Activated CD4-positive, alpha-beta memory T cell treated with anti-CD3 and anti-CD28 coated beads, Interleukin-2, amount 10 ng/mL, durations not matched to agents 7 days and 5 days (primary cell): ENCODE data around the gene DNAJC30. TPM values are rescaled to one million over a fixed set of nuclear protein-coding genes. Genes with fewer than 3 reads are reported as not detected.

Experiments used
- CTCF ChIA-PET: fragments of 350-600 bp; sonication (Branson Sonifier 250); formaldehyde crosslinking; loops from one replicate; lab custom pipeline; 2021; ENCODE audit warnings: antibody characterized with exemption, inconsistent platforms; lab: Charles Lee
- POLR2A ChIA-PET: fragments of 350-600 bp; sonication (Branson Sonifier 250); formaldehyde crosslinking; loops from one replicate; lab custom pipeline; 2021; ENCODE audit warnings: antibody characterized with exemption; lab: Charles Lee
- DNase-seq: peaks from one replicate; pipeline ENCODE4 v3.0.0-alpha.2; 2020
- H3K27ac Mint-ChIP-seq: one replicate; pipeline ENCODE4 v1.8.0; 2021; ENCODE audit warnings: mild to moderate bottlenecking, mixed read lengths
- H3K27me3 Mint-ChIP-seq: one replicate; pipeline ENCODE4 v1.8.0; 2021; ENCODE audit warnings: mixed read lengths
- H3K36me3 Mint-ChIP-seq: one replicate; pipeline ENCODE4 v1.8.0; 2021; ENCODE audit warnings: low read depth, mixed read lengths
- H3K4me1 Mint-ChIP-seq: one replicate; pipeline ENCODE4 v1.8.0; 2021; ENCODE audit warnings: mixed read lengths
- H3K4me3 Mint-ChIP-seq: one replicate; pipeline ENCODE4 v1.8.0; 2021; ENCODE audit warnings: mild to moderate bottlenecking, mixed read lengths
- H3K9me3 Mint-ChIP-seq: one replicate; pipeline ENCODE4 v1.8.0; 2021; ENCODE audit warnings: mixed read lengths
- total RNA-seq, 2 experiments: library from RNA; stranded (reverse); gene quantifications; one replicate each; pipeline ENCODE4 v1.2.3, GENCODE V29; 2021

DNAJC30 gene
- total RNA-seq, 2 experiments from 2014 or later: 5.9 to 6.4 TPM

GRCh38 chr7:73706126-73707044 is 23.1 kb upstream of the DNAJC30 start:
- ChIA-PET CTCF (interaction anchor here (0.8 to 1.1 kb wide), 2 partner anchors 77 to 99 kb away, joined by 3 read pairs; no protein-coding TSS in a partner anchor), POLR2A (interaction anchor here (1.1 to 2.4 kb wide), 4 partner anchors 9 to 23 kb away, joined by 3 to 7 read pairs (median 3); partner anchors contain the start of genes BUD23 and DNAJC30)
- Mint-ChIP-seq H3K9me3 (no peaks in the 10 kb centered on the region), H3K27ac (no peak overlapping the region), H3K4me3 (no peak overlapping the region), H3K27me3 (no peaks in the 10 kb centered on the region), H3K36me3 (peaks cover 15% of the 10 kb centered on the region), H3K4me1 (peaks cover 12% of the 10 kb centered on the region)
- no peak for DNase-seq

- no peak for DNase-seq
- H3K9me3 Mint-ChIP-seq: no peaks in the 10 kb centered on the region
- ChIA-PET POLR2A (interaction anchor here (1.0 to 2.4 kb wide), 5 partner anchors 9 to 22 kb away, joined by 3 to 7 read pairs (median 3); partner anchors contain the start of genes BUD23 and DNAJC30), CTCF (interaction anchor here (0.8 to 1.2 kb wide), 2 partner anchors 29 to 98 kb away, joined by 3 read pairs; no protein-coding TSS in a partner anchor)
- peaks cover 12% of the 10 kb centered on the region for H3K4me1 Mint-ChIP-seq
- peaks cover 15% of the 10 kb centered on the region for H3K36me3 Mint-ChIP-seq
- H3K27me3 Mint-ChIP-seq: no peaks in the 10 kb centered on the region
- H3K27ac Mint-ChIP-seq: no peak overlapping the region
- no peak overlapping the region for H3K4me3 Mint-ChIP-seq
Measured at GRCh38 chr7:73705551-73705920, 22.3 kb upstream of the DNAJC30 start.

- H3K27ac Mint-ChIP-seq: no peak overlapping the region
- H3K36me3 Mint-ChIP-seq: peaks cover 15% of the 10 kb centered on the region
- POLR2A ChIA-PET: interaction anchor here (1.0 to 2.4 kb wide), 5 partner anchors 8 to 21 kb away, joined by 3 to 7 read pairs (median 3); partner anchors contain the start of genes BUD23 and DNAJC30
- H3K4me1 Mint-ChIP-seq: peaks cover 12% of the 10 kb centered on the region
- CTCF ChIA-PET: interaction anchor here (1.2 kb wide), 1 partner anchor 29 kb away, joined by 3 read pairs; no protein-coding TSS in a partner anchor
- no peaks in the 10 kb centered on the region for H3K27me3 Mint-ChIP-seq
- H3K4me3 Mint-ChIP-seq: no peak overlapping the region
- H3K9me3 Mint-ChIP-seq: no peaks in the 10 kb centered on the region
- DNase-seq: no peak
Measured at GRCh38 chr7:73704640-73705550, 21.6 kb upstream of the DNAJC30 start.

DNA sequence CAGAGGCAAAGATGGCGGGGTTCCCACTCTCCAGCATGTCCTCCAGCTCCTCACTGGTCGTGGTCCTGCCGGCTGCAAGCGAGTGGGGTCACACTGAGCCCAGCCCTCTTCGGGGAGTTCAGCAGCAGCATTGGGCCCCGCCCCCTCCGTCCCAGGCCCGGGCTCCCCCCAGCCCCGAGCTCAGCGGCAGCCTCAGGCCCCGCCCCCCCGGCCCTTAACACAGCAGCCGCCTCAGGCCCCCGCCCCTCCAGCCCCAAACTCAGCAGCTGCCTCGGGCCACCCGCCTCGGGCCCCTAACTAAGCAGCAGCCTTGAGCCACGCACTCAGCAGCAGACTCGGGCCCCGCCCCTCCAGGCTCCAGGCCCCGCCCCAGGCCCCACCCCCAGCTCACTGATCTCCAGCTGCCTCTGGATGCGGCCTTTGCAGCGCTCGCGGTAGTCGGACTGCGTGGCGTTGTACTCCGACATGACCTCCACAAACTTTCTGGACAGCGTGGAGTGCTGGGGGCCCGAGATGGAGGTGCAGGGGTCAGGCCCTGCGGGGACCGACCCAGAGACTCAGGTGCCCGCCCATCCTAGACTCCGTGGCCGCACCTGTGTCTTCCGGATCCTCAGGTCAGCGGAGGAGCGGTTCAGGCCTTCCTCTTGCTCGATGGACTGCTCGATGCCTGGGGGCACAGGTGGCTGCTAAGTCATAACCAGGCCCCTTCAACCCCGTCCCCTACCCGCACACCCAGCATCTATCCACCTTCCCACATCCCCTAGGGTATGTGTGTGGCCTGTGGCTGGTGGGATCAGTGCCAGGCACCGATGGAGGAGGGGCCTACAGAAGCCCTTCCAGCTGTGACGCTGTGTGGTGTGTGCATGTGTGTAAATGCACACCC is 20.7 kb upstream of the DNAJC30 start:
- no peak overlapping the region for H3K4me3 Mint-ChIP-seq
- peaks cover 12% of the 10 kb centered on the region for H3K4me1 Mint-ChIP-seq
- no peak overlapping the region for H3K27ac Mint-ChIP-seq
- ChIA-PET CTCF (no interaction called here), POLR2A (interaction anchor here (1.1 kb wide), 1 partner anchor 21 kb away, joined by 3 read pairs; the partner anchor contains the start of genes BUD23 and DNAJC30)
- no peaks in the 10 kb centered on the region for H3K9me3 Mint-ChIP-seq
- no peaks in the 10 kb centered on the region for H3K27me3 Mint-ChIP-seq
- no peak for DNase-seq
- H3K36me3 Mint-ChIP-seq: peaks cover 19% of the 10 kb centered on the region

GRCh38 chr7:73703225-73703624 is 20.0 kb upstream of the DNAJC30 start:
- CTCF ChIA-PET: no interaction called here

DNA sequence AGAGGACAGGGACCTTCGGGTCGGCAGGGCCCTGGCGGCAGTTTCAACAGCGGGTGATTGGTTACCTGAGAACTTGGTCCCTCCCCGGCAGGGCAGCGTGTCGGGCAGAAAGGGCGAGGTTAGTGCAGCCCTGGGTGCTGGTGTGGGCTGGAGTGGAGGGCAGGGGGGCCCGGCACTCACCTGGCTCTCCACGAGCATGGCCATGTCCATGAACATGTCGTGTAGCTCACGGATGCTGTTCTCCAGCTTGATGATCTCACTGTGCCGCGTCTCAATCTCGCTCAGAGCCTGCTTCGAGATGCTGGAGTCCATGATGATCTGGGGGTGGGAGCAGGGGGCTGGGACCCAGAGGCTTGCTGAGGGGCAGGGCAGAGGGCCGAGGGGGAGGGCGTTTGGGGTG is 19.4 kb upstream of the DNAJC30 start:
- H3K9me3 Mint-ChIP-seq: no peaks in the 10 kb centered on the region
- peaks cover 33% of the 10 kb centered on the region for H3K36me3 Mint-ChIP-seq
- ChIA-PET POLR2A (interaction anchor here (0.7 to 1.8 kb wide), 4 partner anchors 8 to 96 kb away, joined by 3 to 8 read pairs (median 4); no protein-coding TSS in a partner anchor), CTCF (interaction anchor here (1.0 kb wide), 1 partner anchor 36 kb away, joined by 3 read pairs; no protein-coding TSS in a partner anchor)
- H3K4me3 Mint-ChIP-seq: no peak overlapping the region
- no peak overlapping the region for H3K27ac Mint-ChIP-seq
- peaks cover 12% of the 10 kb centered on the region for H3K4me1 Mint-ChIP-seq
- no peaks in the 10 kb centered on the region for H3K27me3 Mint-ChIP-seq
- DNase-seq: no peak

More at GRCh38 chr7:73703225-73703624, 20.0 kb upstream of the DNAJC30 start:
- Mint-ChIP-seq H3K27ac (no peak overlapping the region), H3K36me3 (peaks cover 27% of the 10 kb centered on the region), H3K27me3 (no peaks in the 10 kb centered on the region), H3K4me3 (no peak overlapping the region), H3K9me3 (no peaks in the 10 kb centered on the region), H3K4me1 (peaks cover 12% of the 10 kb centered on the region)
- no peak for DNase-seq
- POLR2A ChIA-PET: interaction anchor here (0.7 to 1.8 kb wide), 4 partner anchors 12 to 97 kb away, joined by 3 to 8 read pairs (median 3); partner anchors contain the start of genes BUD23 and DNAJC30

DNA sequence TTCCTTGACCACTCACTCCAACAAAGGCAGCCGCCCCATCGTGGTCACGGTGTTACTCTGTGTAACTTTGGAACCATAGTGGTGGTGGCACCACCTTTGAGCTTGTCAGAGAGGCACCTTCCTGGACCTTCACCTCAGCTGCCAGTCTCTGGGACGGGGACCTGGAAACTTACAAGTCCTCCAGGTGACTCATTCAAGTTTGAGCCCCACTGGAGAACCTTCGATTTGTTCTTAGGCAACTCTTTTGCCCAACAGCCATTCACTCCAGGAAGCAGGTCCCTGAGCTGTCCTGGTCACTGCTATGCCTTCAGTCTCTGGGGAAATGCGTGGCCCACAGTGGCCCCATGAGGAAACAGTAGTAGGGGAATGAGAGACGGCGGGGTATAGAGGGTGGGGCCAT is 19.0 kb upstream of the DNAJC30 start:
- Mint-ChIP-seq H3K4me3 (no peak overlapping the region), H3K36me3 (peaks cover 37% of the 10 kb centered on the region), H3K4me1 (peaks cover 10% of the 10 kb centered on the region), H3K9me3 (no peaks in the 10 kb centered on the region), H3K27me3 (no peaks in the 10 kb centered on the region), H3K27ac (no peak overlapping the region)
- CTCF ChIA-PET: interaction anchor here (0.9 to 1.5 kb wide), 3 partner anchors 9 to 95 kb away, joined by 3 to 7 read pairs (median 3); no protein-coding TSS in a partner anchor
- POLR2A ChIA-PET: interaction anchor here (1.1 to 1.8 kb wide), 3 partner anchors 9 to 16 kb away, joined by 3 to 8 read pairs (median 4); no protein-coding TSS in a partner anchor
- DNase-seq: no peak

DNA sequence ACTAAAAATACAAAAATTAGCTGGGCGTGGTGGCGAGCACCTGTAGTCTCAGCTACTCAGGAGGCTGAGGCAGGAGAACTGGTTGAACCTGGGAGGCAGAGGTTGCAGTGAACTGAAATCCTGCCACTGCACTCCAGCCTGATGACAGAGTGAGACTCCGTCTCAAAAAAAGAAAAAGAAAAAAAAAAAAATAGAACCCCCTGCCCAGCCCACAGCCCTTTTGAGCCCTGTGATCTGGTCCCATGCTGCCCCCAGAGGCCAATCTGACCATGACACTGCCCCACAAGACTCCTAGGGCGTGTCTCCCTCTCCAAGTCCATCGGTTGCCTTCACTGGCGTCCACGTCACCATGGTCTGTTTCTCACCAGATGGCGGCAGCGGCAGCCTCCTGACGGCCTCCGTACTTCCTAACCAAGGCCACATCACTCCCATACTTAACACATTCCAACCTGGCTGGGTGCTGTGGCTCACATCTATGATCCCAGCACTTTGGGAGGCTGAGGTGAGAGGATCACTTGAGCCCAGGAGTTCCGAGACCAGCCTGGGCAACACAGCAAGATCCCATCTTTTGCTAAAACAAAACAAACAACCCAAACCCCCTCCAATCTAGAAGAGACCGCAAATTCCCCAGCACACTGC is 18.2 kb upstream of the DNAJC30 start:
- POLR2A ChIA-PET: interaction anchor here (0.7 to 1.8 kb wide), 4 partner anchors 10 to 994 kb away, joined by 3 to 8 read pairs (median 4); partner anchors contain the start of gene ABHD11
- CTCF ChIA-PET: interaction anchor here (0.6 to 1.5 kb wide), 9 partner anchors 10 to 548 kb away, joined by 3 to 7 read pairs (median 3); no protein-coding TSS in a partner anchor
- Mint-ChIP-seq H3K4me1 (peaks cover 5% of the 10 kb centered on the region), H3K27me3 (no peaks in the 10 kb centered on the region), H3K36me3 (peaks cover 38% of the 10 kb centered on the region), H3K4me3 (no peak overlapping the region), H3K9me3 (no peaks in the 10 kb centered on the region), H3K27ac (no peak overlapping the region)
- no peak for DNase-seq

GRCh38 chr7:73700581-73701134 is 17.4 kb upstream of the DNAJC30 start:
- POLR2A ChIA-PET: interaction anchor here (0.7 to 1.2 kb wide), 2 partner anchors 38 to 993 kb away, joined by 3 to 4 read pairs; partner anchors contain the start of gene ABHD11
- H3K4me3 Mint-ChIP-seq: no peak overlapping the region
- H3K4me1 Mint-ChIP-seq: peaks cover 3% of the 10 kb centered on the region

GRCh38 chr7:73700069-73700423 is 16.8 kb upstream of the DNAJC30 start:
- Mint-ChIP-seq H3K27ac (no peak overlapping the region), H3K36me3 (peaks cover 43% of the 10 kb centered on the region), H3K4me1 (peaks cover 1% of the 10 kb centered on the region), H3K4me3 (no peak overlapping the region), H3K9me3 (no peaks in the 10 kb centered on the region), H3K27me3 (no peaks in the 10 kb centered on the region)
- ChIA-PET CTCF (interaction anchor here (0.7 kb wide), 1 partner anchor 93 kb away, joined by 3 read pairs; no protein-coding TSS in a partner anchor), POLR2A (interaction anchor here (1.0 kb wide), 1 partner anchor 11 kb away, joined by 4 read pairs; no protein-coding TSS in a partner anchor)
- no peak for DNase-seq

More at GRCh38 chr7:73700581-73701134, 17.4 kb upstream of the DNAJC30 start:
- Mint-ChIP-seq H3K36me3 (peaks cover 40% of the 10 kb centered on the region), H3K9me3 (no peaks in the 10 kb centered on the region), H3K27ac (no peak overlapping the region), H3K27me3 (no peaks in the 10 kb centered on the region)
- CTCF ChIA-PET: interaction anchor here (0.7 to 1.5 kb wide), 5 partner anchors 13 to 549 kb away, joined by 3 to 7 read pairs (median 4); no protein-coding TSS in a partner anchor
- no peak for DNase-seq
